ENCODE measurements around the gene RANBP17. TPM values are rescaled to one million over a fixed set of nuclear protein-coding genes. Genes with fewer than 3 reads are reported as not detected.

RANBP17 gene
- total and polyA plus RNA-seq, 2 of the 4 experiments (the other 2 are of a cell fraction): 8.2 to 29.0 TPM

DNA sequence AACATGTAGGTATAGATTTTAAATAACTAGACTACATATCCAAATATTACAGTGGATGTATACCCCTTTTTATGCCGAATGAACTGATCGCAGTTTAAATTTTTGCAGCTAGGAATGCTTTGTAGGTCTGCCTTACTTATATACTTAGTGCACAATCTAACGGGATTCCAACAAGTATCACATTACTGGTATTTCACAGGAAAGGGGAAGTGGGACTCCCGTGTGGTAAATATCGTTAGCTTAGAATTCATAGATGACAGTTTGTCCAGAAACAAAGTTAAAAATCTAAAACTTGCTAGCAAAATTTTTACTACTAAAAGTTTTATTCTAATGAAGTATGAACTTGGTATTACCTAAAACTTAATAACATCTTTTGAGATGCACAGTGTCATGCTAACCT, 253.7 kb downstream of the RANBP17 start:
- Histone ChIP-seq H3K27ac (ENCODE audit: insufficient read depth, low read length) (no peak overlapping the region), H3K4ac (ENCODE audit: low read depth, low read length) (no peak overlapping the region), H3K27me3 (ENCODE audit: control insufficient read depth, insufficient read depth, low read length) (no peaks in the 10 kb centered on the region), H2BK120ac (ENCODE audit: low read depth, low read length) (no peak overlapping the region), H3K4me2 (ENCODE audit: low read depth, low read length) (no peak overlapping the region), H3K36me3 (ENCODE audit: control insufficient read depth, insufficient read depth, low read length) (no peaks in the 10 kb centered on the region), H2BK5ac (ENCODE audit: low read depth, low read length, poor library complexity, severe bottlenecking) (no peak overlapping the region), H3K56ac (ENCODE audit: extremely low read depth, insufficient read depth, low read length) (no peak overlapping the region), H4K8ac (ENCODE audit: low read depth in 2 of 2, low read length in 2 of 2) (no peak overlapping the region), H2AK9ac (replicated peaks; ENCODE audit: low read depth, low read length, poor library complexity) (no peak overlapping the region), H3K4me1 (ENCODE audit: control insufficient read depth, insufficient read depth, low read length) (no peaks in the 10 kb centered on the region), H3K14ac (replicated peaks; ENCODE audit: low read depth, low read length) (no peak overlapping the region), H3K79me1 (ENCODE audit: low read depth in 1 of 2, low read length in 2 of 2) (no peaks in the 10 kb centered on the region), H2BK15ac (ENCODE audit: low read depth, low read length) (no peak overlapping the region), H4K5ac (ENCODE audit: low read depth, low read length) (no peak overlapping the region), H3K4me3 (ENCODE audit: insufficient read depth, low read depth, low read length) (no peak overlapping the region), H3K23ac (ENCODE audit: low read depth, low read length) (no peak overlapping the region), H3K9me3 (ENCODE audit: control insufficient read depth, insufficient read depth, low read length) (no peaks in the 10 kb centered on the region), H4K20me1 (ENCODE audit: insufficient read depth, low read length) (no peaks in the 10 kb centered on the region), H3K9ac (ENCODE audit: low read depth, low read length) (no peak overlapping the region), H4K91ac (ENCODE audit: insufficient read depth, low read depth, low read length) (no peak overlapping the region), H3K18ac (ENCODE audit: low read depth, low read length) (no peak overlapping the region), H2AFZ (replicated peaks; ENCODE audit: low read length, poor library complexity) (no peak overlapping the region), H2AK5ac (ENCODE audit: low read depth, low read length) (no peak overlapping the region), H2BK20ac (ENCODE audit: low read depth, low read length) (no peak overlapping the region), H3K9me1 (ENCODE audit: insufficient read depth, low read length) (no peaks in the 10 kb centered on the region)
- intact Hi-C loops (cut with micrococcal nuclease) (no loop called here), in situ Hi-C loops (cut with MboI; ENCODE audit: low sequenced_read_pairs) (no loop called here), dilution Hi-C loops (cut with HindIII; ENCODE audit: low sequenced_read_pairs, unreplicated experiment) (no loop called here)
- DNase-seq (no peak), ATAC-seq (ENCODE audit: low read depth) (no peak)
- BruUV-seq (replicated peaks): no TSS peak
- ChIA-PET CTCF (no interaction called here), POLR2A (ENCODE audit: unreplicated experiment) (no interaction called here)
- TF ChIP-seq, protein P1, sequence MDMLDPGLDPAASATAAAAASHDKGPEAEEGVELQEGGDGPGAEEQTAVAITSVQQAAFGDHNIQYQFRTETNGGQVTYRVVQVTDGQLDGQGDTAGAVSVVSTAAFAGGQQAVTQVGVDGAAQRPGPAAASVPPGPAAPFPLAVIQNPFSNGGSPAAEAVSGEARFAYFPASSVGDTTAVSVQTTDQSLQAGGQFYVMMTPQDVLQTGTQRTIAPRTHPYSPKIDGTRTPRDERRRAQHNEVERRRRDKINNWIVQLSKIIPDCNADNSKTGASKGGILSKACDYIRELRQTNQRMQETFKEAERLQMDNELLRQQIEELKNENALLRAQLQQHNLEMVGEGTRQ (IDR thresholded peaks at IDR 0.05; ENCODE audit: low read depth, low read length): no peak
- TF ChIP-seq NFE2L2 (IDR thresholded peaks at IDR 0.05; ENCODE audit: low read depth, low read length) (no peak), RAD21 (IDR thresholded peaks at IDR 0.05; ENCODE audit: low read length) (no peak), SMC3 (IDR thresholded peaks at IDR 0.05; ENCODE audit: low read depth, low read length) (no peak), MAFK (IDR thresholded peaks at IDR 0.05; ENCODE audit: low read depth, low read length) (no peak), RCOR1 (IDR thresholded peaks at IDR 0.05; ENCODE audit: insufficient replicate concordance, low read length) (no peak), MAZ (IDR thresholded peaks at IDR 0.05; ENCODE audit: borderline replicate concordance, low read depth, low read length) (no peak), RFX5 (IDR thresholded peaks at IDR 0.05; ENCODE audit: low read depth, low read length) (no peak), CHD1 (IDR thresholded peaks at IDR 0.05; ENCODE audit: low read depth, low read length) (no peak), MXI1 (IDR thresholded peaks at IDR 0.05; ENCODE audit: borderline replicate concordance, low read depth, low read length) (no peak), FOS (IDR thresholded peaks at IDR 0.05; ENCODE audit: low read depth, low read length) (no peak), BHLHE40 (IDR thresholded peaks at IDR 0.05; ENCODE audit: low read depth, low read length) (no peak), CEBPB (IDR thresholded peaks at IDR 0.05; ENCODE audit: low read depth, low read length) (no peak), POLR2A (IDR thresholded peaks at IDR 0.05; ENCODE audit: low read depth, low read length) (no peak)
- TF ChIP-seq, protein P2, sequence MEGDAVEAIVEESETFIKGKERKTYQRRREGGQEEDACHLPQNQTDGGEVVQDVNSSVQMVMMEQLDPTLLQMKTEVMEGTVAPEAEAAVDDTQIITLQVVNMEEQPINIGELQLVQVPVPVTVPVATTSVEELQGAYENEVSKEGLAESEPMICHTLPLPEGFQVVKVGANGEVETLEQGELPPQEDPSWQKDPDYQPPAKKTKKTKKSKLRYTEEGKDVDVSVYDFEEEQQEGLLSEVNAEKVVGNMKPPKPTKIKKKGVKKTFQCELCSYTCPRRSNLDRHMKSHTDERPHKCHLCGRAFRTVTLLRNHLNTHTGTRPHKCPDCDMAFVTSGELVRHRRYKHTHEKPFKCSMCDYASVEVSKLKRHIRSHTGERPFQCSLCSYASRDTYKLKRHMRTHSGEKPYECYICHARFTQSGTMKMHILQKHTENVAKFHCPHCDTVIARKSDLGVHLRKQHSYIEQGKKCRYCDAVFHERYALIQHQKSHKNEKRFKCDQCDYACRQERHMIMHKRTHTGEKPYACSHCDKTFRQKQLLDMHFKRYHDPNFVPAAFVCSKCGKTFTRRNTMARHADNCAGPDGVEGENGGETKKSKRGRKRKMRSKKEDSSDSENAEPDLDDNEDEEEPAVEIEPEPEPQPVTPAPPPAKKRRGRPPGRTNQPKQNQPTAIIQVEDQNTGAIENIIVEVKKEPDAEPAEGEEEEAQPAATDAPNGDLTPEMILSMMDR (conservative IDR thresholded peaks at IDR 0.05; ENCODE audit: low read depth, low read length): no peak
- TF ChIP-seq, protein P3, sequence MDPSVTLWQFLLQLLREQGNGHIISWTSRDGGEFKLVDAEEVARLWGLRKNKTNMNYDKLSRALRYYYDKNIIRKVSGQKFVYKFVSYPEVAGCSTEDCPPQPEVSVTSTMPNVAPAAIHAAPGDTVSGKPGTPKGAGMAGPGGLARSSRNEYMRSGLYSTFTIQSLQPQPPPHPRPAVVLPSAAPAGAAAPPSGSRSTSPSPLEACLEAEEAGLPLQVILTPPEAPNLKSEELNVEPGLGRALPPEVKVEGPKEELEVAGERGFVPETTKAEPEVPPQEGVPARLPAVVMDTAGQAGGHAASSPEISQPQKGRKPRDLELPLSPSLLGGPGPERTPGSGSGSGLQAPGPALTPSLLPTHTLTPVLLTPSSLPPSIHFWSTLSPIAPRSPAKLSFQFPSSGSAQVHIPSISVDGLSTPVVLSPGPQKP (IDR thresholded peaks at IDR 0.05; ENCODE audit: borderline replicate concordance, low read depth, low read length): no peak
- no CpG with 5 or more reads among the region's 5 CpGs for WGBS, 2 experiments (ENCODE audit: extremely low coverage in 2 of 2, insufficient read length in 1 of 2)

Data from IMR-90 (cell line).